ENCODE data around the gene ARMC2.

ARMC2 gene

DNA sequence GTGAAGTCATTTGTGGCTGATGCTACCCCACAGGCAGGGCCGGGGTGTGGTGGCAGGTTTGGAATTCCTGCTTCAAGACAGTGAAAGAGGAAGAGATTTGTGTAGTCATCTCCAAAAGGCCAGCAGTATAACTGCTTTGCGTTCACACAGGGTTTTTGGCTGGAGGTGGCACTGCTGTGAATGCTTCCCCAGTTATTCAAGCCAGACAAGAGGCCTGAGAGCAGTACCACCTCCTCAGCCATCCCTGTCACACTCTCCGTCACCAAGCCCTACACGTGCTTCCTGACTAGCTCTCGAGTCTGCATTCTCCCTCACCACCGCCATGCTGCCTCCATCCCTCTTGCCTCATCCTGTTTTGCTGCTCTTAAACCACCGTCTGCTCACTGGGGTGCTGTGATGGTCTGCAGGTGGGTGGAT is 23.9 kb downstream of the ARMC2 start:
- DNase-seq (ENCODE audit: low read depth, low spot score) = no peak
- H3K4me3 ChIP-seq (ENCODE audit: insufficient read length, low read depth) = no peak overlapping the region
- H3K36me3 ChIP-seq (ENCODE audit: insufficient read depth, insufficient read length, low read length) = no peaks in the 10 kb centered on the region
- no peaks in the 10 kb centered on the region for H3K9me3 ChIP-seq (ENCODE audit: insufficient read depth, low read length)
- no peaks in the 10 kb centered on the region for H3K27me3 ChIP-seq (ENCODE audit: insufficient read depth, insufficient read length)
- no peak overlapping the region for H3K9ac ChIP-seq (ENCODE audit: insufficient read length, low read depth)
- H3K4me1 ChIP-seq (ENCODE audit: insufficient read depth, insufficient read length) = peaks cover 6% of the 10 kb centered on the region
- no peak for TF ChIP-seq SUZ12 (IDR thresholded peaks at IDR 0.05; ENCODE audit: extremely low read depth, insufficient read depth, insufficient read length)
- TF ChIP-seq ZNF274 (IDR thresholded peaks at IDR 0.05; ENCODE audit: low read depth, low read length) = no peak
- TF ChIP-seq YY1 (IDR thresholded peaks at IDR 0.05; ENCODE audit: insufficient read depth, insufficient read length) = no peak

DNA sequence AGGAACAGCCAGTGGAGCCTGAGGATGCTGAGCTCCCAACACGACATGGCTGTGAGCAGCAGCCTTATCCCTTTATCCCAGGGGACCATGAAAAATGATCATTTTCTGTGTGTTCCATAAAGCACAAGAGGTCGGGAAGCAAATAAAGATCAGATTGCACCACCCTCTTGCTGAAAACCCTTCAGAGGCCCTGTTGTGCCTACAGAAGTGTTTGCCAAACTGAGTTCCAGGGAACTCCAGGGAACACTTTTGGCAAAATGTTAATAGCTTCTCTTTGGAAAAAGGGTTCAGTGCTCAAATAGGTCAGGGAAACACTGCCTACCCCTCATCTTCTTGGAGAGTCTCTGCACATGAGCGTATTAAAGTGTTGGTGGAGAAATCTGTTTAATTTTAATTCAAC is 24.4 kb downstream of the ARMC2 start:
- no peak overlapping the region for H3K4me3 ChIP-seq (ENCODE audit: insufficient read length, low read depth)
- TF ChIP-seq ZNF274 (IDR thresholded peaks at IDR 0.05; ENCODE audit: low read depth, low read length) = no peak
- H3K27me3 ChIP-seq (ENCODE audit: insufficient read depth, insufficient read length) = no peaks in the 10 kb centered on the region
- no peak overlapping the region for H3K9ac ChIP-seq (ENCODE audit: insufficient read length, low read depth)
- H3K36me3 ChIP-seq (ENCODE audit: insufficient read depth, insufficient read length, low read length) = no peaks in the 10 kb centered on the region
- H3K4me1 ChIP-seq (ENCODE audit: insufficient read depth, insufficient read length) = peaks cover 6% of the 10 kb centered on the region
- H3K9me3 ChIP-seq (ENCODE audit: insufficient read depth, low read length) = no peaks in the 10 kb centered on the region
- no peak for DNase-seq (ENCODE audit: low read depth, low spot score)

- Histone ChIP-seq H3K4me1 (ENCODE audit: insufficient read depth, insufficient read length) (peaks cover 6% of the 10 kb centered on the region), H3K36me3 (ENCODE audit: insufficient read depth, insufficient read length, low read length) (no peaks in the 10 kb centered on the region), H3K9me3 (ENCODE audit: insufficient read depth, low read length) (no peaks in the 10 kb centered on the region), H3K27me3 (ENCODE audit: insufficient read depth, insufficient read length) (no peaks in the 10 kb centered on the region), H3K4me3 (ENCODE audit: insufficient read length, low read depth) (no peak overlapping the region), H3K9ac (ENCODE audit: insufficient read length, low read depth) (no peak overlapping the region)
- TF ChIP-seq ZNF274 (IDR thresholded peaks at IDR 0.05; ENCODE audit: low read depth, low read length) (no peak), SUZ12 (IDR thresholded peaks at IDR 0.05; ENCODE audit: extremely low read depth, insufficient read depth, insufficient read length) (no peak), YY1 (IDR thresholded peaks at IDR 0.05; ENCODE audit: insufficient read depth, insufficient read length) (no peak)
- DNase-seq (ENCODE audit: low read depth, low spot score) = no peak
Observed at GRCh38 chr6:108873251-108873650, 25.0 kb downstream of the ARMC2 start.

DNA sequence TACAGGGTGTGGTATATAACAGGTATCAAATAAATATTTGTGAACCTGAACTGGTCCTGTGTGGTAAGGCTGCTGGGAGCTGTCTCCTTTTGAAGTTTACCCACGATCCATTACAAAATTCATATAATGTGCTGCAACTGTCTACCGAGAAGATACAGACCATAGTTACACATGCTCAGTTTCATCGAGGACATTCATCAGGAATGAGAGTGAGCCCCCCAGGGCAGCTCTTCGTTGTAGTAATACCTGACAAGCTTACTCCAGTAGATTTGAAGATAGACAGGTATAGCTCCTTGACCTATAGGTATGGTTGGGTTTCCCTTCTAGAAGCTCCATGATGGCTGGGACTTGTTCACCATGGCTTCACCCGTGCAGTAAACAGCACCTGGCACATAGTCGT is 25.7 kb downstream of the ARMC2 start:
- H3K9ac ChIP-seq (ENCODE audit: insufficient read length, low read depth) = no peak overlapping the region
- H3K4me1 ChIP-seq (ENCODE audit: insufficient read depth, insufficient read length) = peaks cover 6% of the 10 kb centered on the region
- H3K36me3 ChIP-seq (ENCODE audit: insufficient read depth, insufficient read length, low read length) = no peaks in the 10 kb centered on the region
- TF ChIP-seq ZNF274 (IDR thresholded peaks at IDR 0.05; ENCODE audit: low read depth, low read length) = no peak
- TF ChIP-seq YY1 (IDR thresholded peaks at IDR 0.05; ENCODE audit: insufficient read depth, insufficient read length) = no peak
- no peak for TF ChIP-seq SUZ12 (IDR thresholded peaks at IDR 0.05; ENCODE audit: extremely low read depth, insufficient read depth, insufficient read length)
- no peak overlapping the region for H3K4me3 ChIP-seq (ENCODE audit: insufficient read length, low read depth)
- no peak for DNase-seq (ENCODE audit: low read depth, low spot score)
- no peaks in the 10 kb centered on the region for H3K27me3 ChIP-seq (ENCODE audit: insufficient read depth, insufficient read length)
- H3K9me3 ChIP-seq (ENCODE audit: insufficient read depth, low read length) = no peaks in the 10 kb centered on the region

- TF ChIP-seq ZNF274 (IDR thresholded peaks at IDR 0.05; ENCODE audit: low read depth, low read length) (no peak), SUZ12 (IDR thresholded peaks at IDR 0.05; ENCODE audit: extremely low read depth, insufficient read depth, insufficient read length) (no peak), YY1 (IDR thresholded peaks at IDR 0.05; ENCODE audit: insufficient read depth, insufficient read length) (no peak)
- H3K9ac ChIP-seq (ENCODE audit: insufficient read length, low read depth) = no peak overlapping the region
- peaks cover 6% of the 10 kb centered on the region for H3K4me1 ChIP-seq (ENCODE audit: insufficient read depth, insufficient read length)
- H3K27me3 ChIP-seq (ENCODE audit: insufficient read depth, insufficient read length) = no peaks in the 10 kb centered on the region
- no peak for DNase-seq (ENCODE audit: low read depth, low spot score)
- H3K9me3 ChIP-seq (ENCODE audit: insufficient read depth, low read length) = no peaks in the 10 kb centered on the region
- no peak overlapping the region for H3K4me3 ChIP-seq (ENCODE audit: insufficient read length, low read depth)
- no peaks in the 10 kb centered on the region for H3K36me3 ChIP-seq (ENCODE audit: insufficient read depth, insufficient read length, low read length)
Observed at GRCh38 chr6:108874470-108875160, 26.4 kb downstream of the ARMC2 start.

DNA sequence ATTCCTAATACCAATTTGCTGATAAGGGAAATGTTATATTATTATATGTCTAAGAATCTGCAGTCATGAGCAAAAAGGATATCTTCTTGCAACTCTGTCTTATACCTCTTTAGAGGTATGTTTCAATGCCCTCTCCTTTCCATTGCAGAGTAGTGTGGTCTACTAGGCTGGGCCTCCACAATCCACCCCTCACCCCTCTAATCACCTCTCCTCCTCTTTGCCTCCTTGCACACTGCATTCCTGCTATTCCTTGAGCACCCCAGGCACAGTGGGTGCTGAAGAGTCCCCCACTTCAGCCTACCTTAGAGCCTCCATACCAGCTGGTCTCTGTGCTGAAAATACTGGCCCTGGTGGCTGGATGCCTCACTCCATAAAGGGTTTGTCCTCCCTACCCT is 26.9 kb downstream of the ARMC2 start:
- H3K27me3 ChIP-seq (ENCODE audit: insufficient read depth, insufficient read length) = no peaks in the 10 kb centered on the region
- no peaks in the 10 kb centered on the region for H3K9me3 ChIP-seq (ENCODE audit: insufficient read depth, low read length)
- no peak overlapping the region for H3K4me3 ChIP-seq (ENCODE audit: insufficient read length, low read depth)
- TF ChIP-seq ZNF274 (IDR thresholded peaks at IDR 0.05; ENCODE audit: low read depth, low read length) (no peak), YY1 (IDR thresholded peaks at IDR 0.05; ENCODE audit: insufficient read depth, insufficient read length) (no peak), SUZ12 (IDR thresholded peaks at IDR 0.05; ENCODE audit: extremely low read depth, insufficient read depth, insufficient read length) (no peak)
- no peaks in the 10 kb centered on the region for H3K36me3 ChIP-seq (ENCODE audit: insufficient read depth, insufficient read length, low read length)
- no peak for DNase-seq (ENCODE audit: low read depth, low spot score)
- H3K9ac ChIP-seq (ENCODE audit: insufficient read length, low read depth) = no peak overlapping the region
- peaks cover 6% of the 10 kb centered on the region for H3K4me1 ChIP-seq (ENCODE audit: insufficient read depth, insufficient read length)

- H3K9me3 ChIP-seq (ENCODE audit: insufficient read depth, low read length) = no peaks in the 10 kb centered on the region
- no peak overlapping the region for H3K9ac ChIP-seq (ENCODE audit: insufficient read length, low read depth)
- H3K4me1 ChIP-seq (ENCODE audit: insufficient read depth, insufficient read length) = peaks cover 1% of the 10 kb centered on the region
- H3K27me3 ChIP-seq (ENCODE audit: insufficient read depth, insufficient read length) = no peaks in the 10 kb centered on the region
- TF ChIP-seq YY1 (IDR thresholded peaks at IDR 0.05; ENCODE audit: insufficient read depth, insufficient read length) = no peak
- TF ChIP-seq SUZ12 (IDR thresholded peaks at IDR 0.05; ENCODE audit: extremely low read depth, insufficient read depth, insufficient read length) = no peak
- TF ChIP-seq ZNF274 (IDR thresholded peaks at IDR 0.05; ENCODE audit: low read depth, low read length) = no peak
- DNase-seq (ENCODE audit: low read depth, low spot score) = no peak
- no peaks in the 10 kb centered on the region for H3K36me3 ChIP-seq (ENCODE audit: insufficient read depth, insufficient read length, low read length)
- no peak overlapping the region for H3K4me3 ChIP-seq (ENCODE audit: insufficient read length, low read depth)
Observed at GRCh38 chr6:108877046-108877751, 29.0 kb downstream of the ARMC2 start.

Data from NT2/D1 (cell line).